NCI-H146 (cell line): Measurements from ENCODE around the gene CFAP43.
"Not testable (repeated sequence)": the region's sequence is repeated elsewhere in the genome, so short reads cannot be mapped to it uniquely, and the experiment has no call there.

Experiments used
- DNase-seq: peaks from one replicate; lab custom pipeline; 2025; lab: John Stamatoyannopoulos, UW

The CFAP43 gene

DNA sequence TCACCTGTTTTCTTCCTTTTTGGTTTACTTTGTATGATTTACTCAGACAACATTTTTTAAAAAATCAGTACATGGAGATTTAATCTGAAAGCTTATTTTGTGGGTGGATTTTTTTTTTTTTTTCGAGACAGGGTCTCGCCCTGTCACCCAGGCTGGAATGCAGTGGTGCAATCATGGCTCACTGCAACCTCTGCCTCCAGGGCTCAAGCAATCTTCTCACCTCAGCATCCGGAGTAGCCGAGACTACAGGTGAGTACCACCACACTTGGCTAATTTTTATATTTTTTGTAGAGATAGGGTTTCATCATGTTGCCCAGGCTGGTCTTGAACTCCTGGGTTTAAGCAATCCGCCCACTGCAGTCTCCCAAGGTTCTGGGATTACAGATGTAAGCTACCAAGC is 25.1 kb upstream of the CFAP43 start:
- DNase-seq: no peak

GRCh38 chr10:104256335-104256961 is 24.3 kb upstream of the CFAP43 start:
- no peak for DNase-seq

- DNase-seq: no peak
These were observed 23.3 kb upstream of the CFAP43 start for GRCh38 chr10:104255311-104255981.

DNA sequence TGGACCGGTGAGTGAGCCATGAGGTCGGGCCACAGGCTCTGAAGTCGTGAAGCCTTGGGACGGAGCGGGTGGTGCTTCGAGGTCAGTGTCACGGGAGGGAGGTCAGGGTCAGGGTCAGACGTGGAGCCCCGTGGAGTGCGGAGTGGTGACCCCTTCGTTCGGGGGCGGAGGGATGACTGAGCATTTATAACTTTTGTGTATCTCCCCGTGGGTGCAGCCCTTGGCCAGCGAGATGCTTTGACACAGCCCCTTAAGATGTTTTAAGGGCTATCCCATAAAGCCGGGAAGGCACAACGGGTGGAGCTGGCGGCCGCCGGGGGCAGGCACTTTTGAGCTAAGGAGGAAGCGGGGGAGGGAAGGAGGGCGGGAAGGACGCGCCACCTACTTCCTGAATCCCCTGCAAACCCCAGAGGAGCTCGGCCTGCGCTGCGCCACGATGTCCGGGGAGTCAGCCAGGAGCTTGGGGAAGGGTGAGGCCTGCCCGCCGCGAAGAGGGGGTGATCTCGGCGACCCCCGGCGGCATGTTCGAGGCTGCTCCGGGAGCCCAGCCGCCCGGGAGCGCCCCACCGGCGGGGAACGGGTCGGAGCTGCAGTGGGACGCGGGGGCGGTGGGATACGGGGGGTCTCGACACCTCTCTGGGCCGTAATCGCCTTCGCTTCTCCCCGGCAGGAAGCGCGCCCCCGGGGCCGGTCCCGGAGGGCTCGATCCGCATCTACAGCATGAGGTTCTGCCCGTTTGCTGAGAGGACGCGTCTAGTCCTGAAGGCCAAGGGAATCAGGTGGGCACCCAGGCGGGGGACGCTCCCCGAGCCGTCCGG is 22.5 kb upstream of the CFAP43 start, which contains the start of gene GSTO1:
GSTO1 (plus strand) TSS at position 400 of the 818 bp plus-strand sequence; CDS start at position 437, 37 bp downstream.
- DNase-seq: peak; percentile 32

- DNase-seq: peak; percentile 6
These were observed 21.6 kb upstream of the CFAP43 start for GRCh38 chr10:104253606-104254410.

- peak; percentile 73 for DNase-seq
These were observed 20.9 kb upstream of the CFAP43 start for GRCh38 chr10:104253106-104253505.

- no peak for DNase-seq
These were observed 20.2 kb upstream of the CFAP43 start for GRCh38 chr10:104252368-104252767.

DNA sequence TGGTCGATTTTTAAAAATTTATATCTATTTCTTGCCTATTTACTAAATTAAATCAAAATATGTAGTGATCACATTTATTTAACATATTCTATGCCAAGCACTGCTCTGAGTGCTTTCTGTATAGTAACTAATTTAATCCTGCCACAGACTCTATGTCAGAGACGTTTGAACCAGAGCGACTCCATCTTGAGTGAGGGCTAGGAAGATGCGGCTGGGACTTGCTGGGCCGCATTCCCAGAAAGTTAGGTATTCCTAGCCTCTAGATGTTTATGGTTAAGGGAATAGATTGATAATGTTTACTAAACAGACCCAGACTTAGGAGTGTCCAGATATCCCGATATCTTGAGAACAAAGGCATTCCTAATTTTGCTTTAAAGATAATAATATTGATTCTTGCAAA is 19.3 kb upstream of the CFAP43 start:
- no peak for DNase-seq

GRCh38 chr10:104250371-104250770 is 18.2 kb upstream of the CFAP43 start:
- DNase-seq: peak; percentile 12

DNA sequence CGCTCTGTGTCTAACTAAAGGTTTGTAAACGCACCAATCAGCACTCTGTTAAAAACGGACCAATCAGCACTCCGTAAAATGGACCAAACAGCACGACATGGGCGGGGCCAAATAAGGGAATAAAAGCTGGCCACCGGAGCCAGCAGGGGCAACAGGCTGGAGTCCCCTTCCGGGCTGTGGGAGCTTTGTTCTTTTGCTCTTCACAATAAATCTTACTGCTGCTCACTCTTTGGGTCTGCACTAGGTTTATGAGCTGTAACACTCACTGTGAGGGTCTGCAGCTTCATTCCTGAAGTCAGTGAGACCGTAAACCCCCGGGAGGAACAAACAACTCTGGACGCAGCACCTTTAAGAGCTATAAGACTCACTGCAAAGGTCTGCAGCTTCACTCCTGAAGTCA is 16.8 kb upstream of the CFAP43 start:
- DNase-seq: not testable (repeated sequence)

- no peak for DNase-seq
These were observed 15.5 kb upstream of the CFAP43 start for GRCh38 chr10:104247513-104248146.

DNA sequence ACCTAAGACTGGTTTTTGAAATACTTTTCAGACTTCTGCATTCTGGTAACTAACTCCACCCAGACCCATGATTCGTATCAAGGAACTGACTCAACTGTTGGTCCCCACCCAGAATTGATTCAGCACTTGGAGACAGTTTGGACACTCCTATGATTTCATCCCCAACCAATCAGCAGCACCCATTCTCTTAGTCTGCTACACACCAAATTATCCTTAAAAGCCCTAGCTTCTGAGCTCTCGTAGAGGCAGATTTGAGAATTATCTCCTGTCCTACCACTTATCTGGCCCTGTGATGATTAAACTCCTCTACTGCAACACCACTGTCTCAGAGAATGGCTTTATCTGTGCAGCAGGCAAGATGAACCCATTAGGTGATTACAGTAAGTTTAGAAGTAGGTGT is 14.8 kb upstream of the CFAP43 start:
- no peak for DNase-seq

- DNase-seq: no peak
These were observed 13.0 kb upstream of the CFAP43 start for GRCh38 chr10:104245066-104245632.

- DNase-seq: no peak
These were observed 11.3 kb upstream of the CFAP43 start for GRCh38 chr10:104243512-104243911.

DNA sequence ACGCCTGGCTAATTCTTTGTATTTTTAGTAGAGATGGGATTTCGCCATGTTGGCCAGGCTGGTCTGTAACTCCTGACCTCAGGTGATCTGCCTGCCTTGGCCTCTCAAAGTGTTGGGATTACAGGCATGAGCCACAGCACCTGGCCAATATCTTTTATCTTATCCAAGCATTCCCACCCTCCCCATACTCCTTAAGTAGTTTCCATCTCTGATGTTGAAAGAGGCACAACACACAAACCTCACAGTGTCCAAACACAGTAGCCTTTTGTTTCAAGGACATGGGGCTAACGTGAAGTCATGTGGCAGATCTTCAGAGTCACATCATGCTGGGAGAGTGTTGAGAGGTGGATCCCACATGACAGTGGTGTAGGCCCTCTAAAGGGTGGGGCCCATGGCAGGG is 10.8 kb upstream of the CFAP43 start:
- not testable (repeated sequence) for DNase-seq

DNA sequence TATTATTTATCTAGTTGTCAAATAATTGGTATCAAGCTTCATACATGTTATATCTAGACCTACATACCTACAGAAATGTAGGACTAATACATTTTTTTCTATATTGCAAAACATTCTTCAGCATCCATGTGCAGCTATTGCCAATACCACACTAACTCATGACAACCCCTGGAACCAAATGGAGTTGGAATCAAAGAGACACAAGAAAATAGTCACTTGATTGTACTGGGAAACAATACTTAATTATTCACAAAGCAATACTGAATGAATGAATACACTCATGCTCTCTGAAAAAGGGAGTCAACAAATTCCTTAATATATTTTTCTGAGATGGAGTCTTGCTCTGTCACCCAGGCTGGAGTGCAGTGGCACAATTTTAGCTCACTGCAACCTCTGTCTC is 10.4 kb upstream of the CFAP43 start:
- DNase-seq: no peak

GRCh38 chr10:104240078-104240477 is 7.9 kb upstream of the CFAP43 start:
- no peak for DNase-seq

DNA sequence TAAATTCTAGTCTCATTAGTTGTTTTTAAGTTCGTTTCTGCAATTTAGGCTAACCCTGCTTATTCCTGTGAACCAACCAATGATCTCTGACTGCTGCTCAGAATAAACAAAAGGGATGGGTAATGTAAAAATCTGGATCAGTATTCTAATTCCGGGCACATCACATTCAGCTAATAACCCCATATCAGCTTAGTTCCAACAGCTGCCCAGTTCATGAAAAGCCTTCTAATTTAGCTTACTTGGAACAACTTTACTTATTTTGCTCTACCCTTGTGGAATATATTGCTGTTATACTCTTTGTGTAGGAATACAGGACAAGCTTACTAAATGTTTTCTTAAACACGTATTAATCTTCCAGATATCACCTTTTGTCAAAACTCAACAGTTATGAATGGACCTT is 3.6 kb upstream of the CFAP43 start:
- no peak for DNase-seq

DNA sequence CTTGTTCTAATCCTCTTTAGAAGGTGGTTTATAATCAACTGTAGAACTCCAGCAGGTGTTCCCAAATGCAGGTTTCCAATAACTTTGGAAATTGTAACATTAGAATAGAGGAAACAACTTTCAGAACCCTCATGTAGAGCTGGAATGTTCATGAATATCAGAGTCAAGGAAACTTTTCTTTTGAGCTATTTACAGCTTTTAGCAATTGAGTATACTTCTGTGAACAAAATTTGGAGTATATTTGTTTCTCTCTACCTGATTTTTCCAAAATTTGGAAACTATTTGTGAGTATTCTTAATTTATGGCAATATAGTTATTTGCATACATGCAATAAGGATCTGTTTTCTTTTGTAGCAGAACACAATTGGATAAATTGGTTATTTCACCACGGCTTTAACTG is 2.8 kb upstream of the CFAP43 start:
- no peak for DNase-seq

- DNase-seq: no peak
These were observed 1.7 kb upstream of the CFAP43 start for GRCh38 chr10:104233817-104234216.

DNA sequence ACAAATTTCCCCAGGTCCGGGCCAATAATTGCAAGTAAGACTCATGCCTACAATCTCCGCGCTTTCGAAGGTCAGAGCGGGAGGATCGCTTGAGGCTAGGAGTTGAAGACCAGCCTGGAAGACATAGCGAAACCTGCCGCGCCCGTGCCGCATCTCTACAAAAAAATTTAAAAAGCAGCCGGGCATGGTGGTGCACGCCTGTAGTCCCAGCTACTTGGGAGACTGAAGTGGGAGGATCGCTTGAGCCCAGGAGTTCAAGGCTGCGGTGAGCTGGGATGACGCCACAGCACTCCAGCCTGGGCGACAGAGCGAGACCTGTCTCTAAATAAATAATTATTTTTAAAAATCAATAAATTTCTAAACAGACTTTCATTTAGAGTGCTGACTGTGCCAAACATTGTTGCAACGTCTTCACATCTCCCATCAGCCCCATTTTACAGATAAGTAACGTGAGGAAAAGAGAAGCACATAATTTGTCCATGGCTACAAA is 494 bp upstream of the CFAP43 start:
- no peak for DNase-seq
